Suppressor macrophage treated with lipopolysaccharide for 1 hour (primary cell): ENCODE results near the gene BTBD16.

Source experiments
- DNase-seq, 3 donors: peaks; one replicate each; pipeline ENCODE4 v3.0.0-alpha.2; 2020 to 2022

Gene BTBD16

GRCh38 chr10:122276611-122277208, 5.6 kb downstream of the BTBD16 start:
- no peak for DNase-seq

DNA sequence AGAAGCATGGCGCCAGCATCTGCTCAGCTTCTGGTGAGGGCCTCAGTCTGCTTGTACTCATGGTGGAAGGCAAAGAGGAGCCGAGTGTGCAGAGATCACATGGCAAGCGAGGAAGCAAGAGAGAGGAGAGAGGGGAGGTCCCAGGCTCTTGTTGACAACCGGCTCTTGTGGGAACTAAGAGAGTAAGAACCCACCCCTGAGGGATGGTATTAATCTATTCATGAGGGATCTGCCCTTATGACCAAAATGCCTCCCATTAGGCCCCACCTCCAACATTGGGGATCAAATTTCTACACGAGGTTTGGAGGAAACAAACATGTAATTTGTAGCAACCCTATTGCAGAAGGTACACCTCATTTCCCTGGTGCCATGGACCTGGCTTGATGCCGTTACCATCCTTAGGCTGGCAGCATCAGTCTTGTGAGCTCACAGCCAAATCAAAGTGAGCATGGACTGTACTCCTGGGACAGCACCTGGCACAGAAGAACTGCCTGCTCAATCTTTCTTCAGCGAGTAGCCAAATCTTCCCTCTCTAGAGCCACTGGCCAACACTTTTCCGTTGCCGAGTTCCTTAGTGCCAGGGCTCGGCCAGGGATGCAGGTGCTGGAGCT, 6.5 kb downstream of the BTBD16 start:
- DNase-seq: no peak

DNA sequence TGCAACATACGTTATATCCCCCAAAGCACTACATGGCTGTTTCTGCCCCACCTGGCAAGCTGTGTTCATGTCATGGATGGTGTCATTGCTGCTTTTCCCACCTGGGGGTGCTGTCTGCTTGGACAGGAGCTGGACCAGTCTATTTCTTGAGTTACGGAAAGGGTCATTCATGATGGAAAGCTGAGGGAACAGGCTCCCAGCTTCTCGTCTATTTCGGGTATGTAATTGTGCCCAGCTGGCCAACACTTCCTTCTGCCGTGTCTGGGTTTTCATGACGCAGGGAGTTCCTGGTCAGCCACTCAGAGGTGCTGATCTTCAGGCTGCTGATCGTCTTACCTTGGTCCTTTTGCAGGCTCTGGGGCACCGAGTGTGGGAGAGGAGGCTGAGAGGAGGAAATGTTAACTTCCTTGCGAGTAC, 8.6 kb downstream of the BTBD16 start:
- peak in 2 of 3 donors; percentile 14 to 20 for DNase-seq

- no peak for DNase-seq
These were observed 9.1 kb downstream of the BTBD16 start for GRCh38 chr10:122280156-122280555.

DNA sequence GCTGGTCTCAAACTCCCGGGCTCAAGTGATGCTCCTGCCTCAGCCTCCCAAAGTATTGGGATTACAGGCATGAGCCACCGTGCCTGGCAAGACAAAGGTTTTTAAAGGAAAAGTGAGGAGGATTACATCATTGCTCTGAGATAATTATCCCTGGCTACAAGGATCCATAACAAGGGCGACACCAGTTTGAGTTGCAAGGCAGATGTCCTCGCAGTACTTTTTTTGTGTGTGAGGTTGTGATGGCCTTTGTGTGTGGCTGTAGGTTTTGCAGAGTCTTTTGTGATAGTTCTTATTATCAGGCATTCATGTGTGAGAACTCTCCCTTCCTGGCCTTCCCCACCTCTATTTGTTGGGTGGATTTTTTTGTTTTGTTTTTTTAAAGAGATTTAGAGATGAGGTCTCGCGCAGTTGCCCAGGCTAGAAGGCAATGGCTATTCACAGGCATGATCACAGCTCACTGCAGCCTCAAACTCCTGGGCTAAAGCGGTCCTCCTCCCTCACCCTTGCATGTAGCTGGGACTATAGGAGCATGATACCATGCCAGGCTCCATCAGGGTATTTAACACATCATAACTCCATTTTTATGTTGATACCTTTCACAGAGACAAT, 10.0 kb downstream of the BTBD16 start:
- no peak for DNase-seq

- DNase-seq: no peak
These were observed 10.7 kb downstream of the BTBD16 start for GRCh38 chr10:122281751-122282150.

DNA sequence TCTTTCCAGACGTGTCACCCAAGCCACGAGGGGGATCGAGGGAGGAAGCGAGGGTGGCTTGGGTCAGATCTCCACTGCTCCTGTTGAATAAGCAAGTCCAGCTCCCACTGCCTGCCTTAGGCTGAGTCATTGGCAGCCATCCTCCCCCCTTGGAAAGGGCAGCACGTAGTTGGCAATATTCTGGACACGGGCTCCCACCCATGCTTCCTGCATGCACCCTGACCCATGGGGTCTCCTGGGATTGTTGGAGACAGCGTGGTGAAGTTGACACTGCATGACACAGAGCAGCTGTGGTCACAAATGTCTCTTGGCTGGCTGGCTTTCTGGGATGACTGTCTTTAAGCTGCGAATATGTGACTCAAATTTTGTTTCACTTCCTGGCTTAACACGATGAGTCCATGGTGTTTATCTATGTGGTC, 11.2 kb downstream of the BTBD16 start:
- DNase-seq: no peak

GRCh38 chr10:122282909-122283308, 11.8 kb downstream of the BTBD16 start:
- DNase-seq: no peak

DNA sequence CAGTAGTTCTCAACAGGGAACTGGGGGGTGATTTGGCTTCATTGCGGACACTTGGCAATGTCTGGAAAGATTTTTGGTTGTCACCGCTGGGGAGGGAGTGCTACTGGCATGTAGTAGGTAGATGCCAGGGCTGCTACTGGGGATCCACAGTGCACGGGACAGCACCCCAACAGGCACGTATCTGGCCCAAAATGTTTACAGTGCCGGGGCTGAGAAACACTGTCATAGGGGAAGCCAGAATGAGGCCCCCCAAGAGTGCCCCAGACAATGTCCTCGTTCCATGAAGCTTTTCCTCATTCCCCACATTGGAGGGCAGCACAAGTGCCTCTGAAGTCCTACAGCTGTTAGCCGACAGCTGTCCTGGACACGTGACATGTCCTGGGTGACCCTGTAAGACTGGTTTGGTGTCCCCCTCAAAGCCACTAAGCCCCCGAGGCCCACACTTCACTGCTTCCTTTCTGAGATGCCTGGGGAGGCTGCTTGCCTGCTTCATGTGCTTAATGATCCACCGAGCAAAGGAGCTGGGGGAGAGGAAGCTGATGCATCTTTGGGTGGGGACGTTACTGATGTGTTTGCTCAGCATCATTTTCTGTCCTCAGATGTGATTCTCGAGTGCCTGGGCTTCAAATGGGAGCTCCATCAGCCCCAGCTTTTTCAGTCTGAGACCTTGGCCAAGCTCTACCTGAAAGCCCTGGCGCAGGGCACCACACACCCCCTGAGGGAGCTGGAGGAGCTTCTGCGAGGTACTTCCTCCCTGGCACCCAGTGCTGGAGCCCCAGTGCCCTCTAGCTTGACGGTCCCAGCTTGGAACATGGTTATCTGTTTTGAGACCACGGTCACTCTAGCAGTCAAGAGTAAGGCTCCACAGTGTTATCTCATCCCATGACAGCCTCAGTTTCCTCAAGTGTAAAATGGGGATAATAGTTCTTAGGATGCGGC, 14.7 kb downstream of the BTBD16 start:
- DNase-seq: no peak

GRCh38 chr10:122286867-122287266, 15.8 kb downstream of the BTBD16 start:
- no peak for DNase-seq

DNA sequence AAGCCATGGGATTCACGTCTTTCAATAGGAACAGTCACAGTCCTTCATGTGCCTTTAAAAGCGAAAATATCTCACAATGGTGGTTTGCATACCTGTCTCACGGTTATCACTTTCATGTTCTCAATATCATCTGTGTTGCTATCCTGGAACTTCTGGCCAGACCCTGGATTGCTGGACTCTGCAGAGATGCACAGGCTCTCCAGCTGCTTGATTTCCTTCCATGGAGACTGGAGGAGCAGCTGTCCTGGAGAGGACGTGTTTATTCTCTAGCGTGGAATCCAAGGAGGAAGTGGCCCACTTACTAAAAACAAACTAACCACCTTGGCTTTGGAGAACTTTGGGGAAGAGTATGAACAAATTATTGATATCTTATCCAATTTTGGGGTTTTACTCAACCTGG, 16.5 kb downstream of the BTBD16 start:
- DNase-seq: no peak

DNA sequence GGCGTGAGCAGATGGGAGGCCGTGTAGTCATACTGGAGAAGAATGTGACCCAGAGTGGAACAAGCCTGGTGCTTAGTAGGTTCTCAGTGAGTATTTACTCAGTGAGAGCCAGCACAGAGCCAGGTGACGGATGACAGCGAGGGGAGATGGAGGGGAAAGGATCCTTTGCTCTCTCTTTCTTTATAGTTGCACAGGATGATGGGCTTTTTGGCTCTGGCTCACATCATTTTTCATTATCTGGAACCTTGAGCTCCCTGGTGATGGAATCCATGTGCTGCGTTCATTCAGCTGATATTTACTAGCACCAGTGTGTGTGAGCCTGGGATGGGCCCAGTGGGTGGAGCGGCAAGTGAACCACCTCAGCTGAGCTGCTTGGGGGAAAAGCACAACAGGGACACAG, 17.2 kb downstream of the BTBD16 start:
- DNase-seq: no peak

DNA sequence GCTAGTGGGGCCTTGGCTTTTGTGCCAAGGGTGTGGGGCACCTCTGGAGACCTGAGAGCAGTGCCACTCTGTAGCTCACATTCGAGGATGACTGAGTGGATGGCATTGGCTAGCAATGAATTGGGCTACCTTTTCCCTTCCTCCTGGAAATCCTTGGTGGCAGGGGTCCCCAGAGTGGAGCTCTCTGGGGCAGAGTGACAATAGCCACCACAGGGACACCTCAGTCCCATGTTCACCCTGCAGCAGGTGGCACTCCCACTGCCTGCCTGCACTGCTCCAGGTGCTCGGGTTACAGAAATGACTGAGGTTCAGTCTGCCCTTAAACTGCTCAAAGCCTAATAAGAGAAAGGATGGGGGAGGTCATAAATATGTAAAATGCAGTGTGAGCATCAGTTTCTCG, 17.8 kb downstream of the BTBD16 start:
- no peak for DNase-seq

GRCh38 chr10:122290334-122290733, 19.2 kb downstream of the BTBD16 start:
- DNase-seq: no peak

DNA sequence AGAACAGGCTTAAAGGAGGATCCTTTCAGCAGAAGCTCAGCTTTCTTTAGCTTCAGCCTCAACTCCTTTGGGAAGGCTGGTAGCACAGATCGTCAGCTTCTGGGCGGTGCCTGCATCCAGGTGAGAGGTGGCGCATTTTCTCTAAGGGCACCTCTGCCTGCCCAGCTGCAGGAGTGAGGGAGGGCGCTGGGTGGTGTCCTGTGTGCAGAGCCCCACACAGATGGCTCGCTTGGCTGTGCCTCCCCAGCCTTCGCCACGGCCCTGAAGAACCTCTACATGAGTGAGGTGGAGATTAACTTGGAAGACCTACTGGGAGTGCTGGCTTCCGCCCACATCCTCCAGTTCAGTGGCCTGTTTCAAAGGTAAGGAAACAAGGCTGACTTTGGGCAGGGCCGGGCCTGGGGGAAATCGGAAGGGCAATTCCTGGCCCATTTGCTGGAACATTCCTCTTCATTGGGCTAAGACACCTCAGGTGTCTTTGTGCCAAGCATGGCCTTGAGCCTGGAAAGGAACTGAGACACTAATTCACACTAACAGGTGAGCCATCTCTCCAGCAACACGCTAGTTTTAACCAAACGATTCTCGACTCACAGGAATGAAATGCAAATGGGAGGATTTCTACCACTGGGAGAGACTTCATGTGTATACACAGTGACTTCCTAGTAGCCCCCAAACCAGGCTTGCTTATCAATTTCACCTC, 19.9 kb downstream of the BTBD16 start:
- DNase-seq: no peak

GRCh38 chr10:122291739-122292138, 20.6 kb downstream of the BTBD16 start:
- DNase-seq: no peak

GRCh38 chr10:122292376-122292775, 21.3 kb downstream of the BTBD16 start:
- DNase-seq: no peak

- no peak for DNase-seq
These were observed 22.3 kb downstream of the BTBD16 start for GRCh38 chr10:122293156-122293960.

DNA sequence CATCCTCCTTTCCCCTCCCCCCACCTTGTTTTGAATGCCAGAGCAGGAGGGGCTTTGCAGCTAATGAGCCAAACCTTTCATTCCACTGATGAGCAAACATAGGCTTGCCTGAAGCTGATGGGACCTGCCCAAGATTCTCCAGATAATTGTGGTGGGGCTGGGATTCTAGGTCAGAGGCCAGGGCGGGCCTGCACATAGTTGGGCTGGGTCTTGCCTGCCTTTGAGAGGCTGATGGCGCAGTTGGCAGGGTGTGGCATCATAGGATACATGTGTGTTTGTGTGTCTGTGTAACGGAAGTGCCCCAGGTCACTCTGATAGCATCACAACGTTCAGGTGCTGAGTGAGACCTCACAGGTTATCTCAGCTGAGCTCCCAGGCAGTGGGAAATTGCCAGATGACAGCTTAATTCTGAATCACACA, 22.9 kb downstream of the BTBD16 start:
- DNase-seq: no peak

- peak in 2 of 3 donors; percentile 14 to 19 for DNase-seq
These were observed 23.7 kb downstream of the BTBD16 start for GRCh38 chr10:122294511-122295450.

GRCh38 chr10:122295451-122295809, 24.3 kb downstream of the BTBD16 start:
- DNase-seq: no peak
